Stimulated activated CD8-positive, alpha-beta memory T cell treated with anti-CD3 and anti-CD28 coated beads, Interleukin-4, amount 100 ng/mL, for 24 hours (primary cell): ENCODE data around the gene GAN.
"Not testable (repeated sequence)": the region's sequence is repeated elsewhere in the genome, so short reads cannot be mapped to it uniquely, and the experiment has no call there.

Experiments
- DNase-seq: peaks from one replicate; pipeline ENCODE4 v3.0.0-alpha.2; 2020; ENCODE audit warnings: low read depth

GAN gene

DNA sequence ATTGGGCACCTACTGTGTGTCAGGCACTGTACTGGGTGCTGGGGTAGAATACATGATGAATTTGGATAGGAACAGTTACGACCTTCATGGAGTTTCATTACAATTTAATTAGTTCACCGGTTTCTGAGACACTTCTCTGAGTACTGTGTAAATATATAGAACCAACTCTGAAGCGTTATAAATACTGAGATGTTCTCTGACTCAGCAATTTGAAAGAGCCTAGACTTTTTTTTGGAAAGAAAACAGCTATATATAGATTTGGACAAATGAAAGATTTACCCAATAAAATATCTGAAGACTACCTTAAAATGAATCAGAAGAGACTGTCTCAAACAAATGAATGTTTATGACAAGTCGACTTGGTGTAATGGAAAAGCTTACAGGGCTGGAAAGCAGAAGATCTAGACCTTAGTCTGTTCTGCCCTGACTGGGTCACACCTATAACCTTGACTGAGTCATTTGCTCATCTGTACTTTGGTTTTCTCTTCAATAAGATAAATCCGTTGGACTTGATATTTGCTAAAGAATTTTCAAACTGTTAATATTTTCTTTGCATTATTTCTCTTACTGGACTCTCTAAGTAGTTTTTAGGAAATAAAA lies 4.6 kb upstream of the GAN start:
- DNase-seq, result no peak

- no peak for DNase-seq
Measured at GRCh38 chr16:81311762-81312161, 3.0 kb upstream of the GAN start.

GRCh38 chr16:81313701-81314602 lies 810 bp upstream of the GAN start:
- DNase-seq, result no peak

DNA sequence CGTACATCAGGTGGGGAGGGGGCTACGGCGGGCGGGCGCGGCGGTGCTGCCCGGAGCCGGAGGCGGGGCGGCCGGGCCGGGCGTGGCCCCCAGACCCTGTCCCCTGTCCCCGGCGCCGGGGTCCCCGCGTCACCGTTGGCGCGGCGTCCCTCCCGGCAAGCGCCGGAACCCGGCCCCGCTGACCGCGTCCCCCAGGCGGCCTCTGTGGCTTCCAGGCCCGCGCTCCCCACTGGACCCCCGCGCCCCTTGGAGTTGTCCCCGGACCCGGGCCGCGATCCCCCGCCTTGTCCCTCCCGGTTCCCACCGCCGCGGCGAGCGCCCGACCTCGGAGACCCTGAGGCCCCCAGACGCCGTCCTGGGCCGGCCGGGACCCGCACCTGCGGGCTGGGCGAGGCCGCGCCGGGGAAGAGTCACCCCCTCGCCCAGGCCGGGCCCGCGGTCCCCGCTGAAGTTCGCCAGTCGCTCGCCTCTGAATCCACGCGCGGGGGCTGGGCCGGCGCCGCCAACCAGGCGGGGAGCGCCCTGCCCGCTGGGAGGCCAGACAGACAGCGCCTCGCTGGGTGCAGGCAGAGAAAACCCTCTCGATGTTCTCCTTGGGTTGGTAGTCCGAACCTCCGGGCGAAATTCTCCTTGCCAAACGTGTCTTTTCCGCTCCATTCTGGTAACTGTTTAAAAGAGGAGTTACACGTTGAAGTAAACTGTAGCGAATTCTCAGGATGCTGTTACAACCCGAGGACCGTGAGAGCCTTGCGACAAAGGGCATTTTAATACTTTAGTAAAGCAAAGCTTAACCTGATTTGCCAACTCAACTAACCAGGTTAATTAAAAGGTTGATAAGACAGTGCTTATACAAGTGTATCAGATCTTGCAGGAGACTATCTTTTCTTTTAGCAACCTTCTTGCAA lies 761 bp downstream of the GAN start:
- peak; percentile 42 for DNase-seq

- no peak for DNase-seq
Measured at GRCh38 chr16:81316176-81316496, 1.4 kb downstream of the GAN start.

DNA sequence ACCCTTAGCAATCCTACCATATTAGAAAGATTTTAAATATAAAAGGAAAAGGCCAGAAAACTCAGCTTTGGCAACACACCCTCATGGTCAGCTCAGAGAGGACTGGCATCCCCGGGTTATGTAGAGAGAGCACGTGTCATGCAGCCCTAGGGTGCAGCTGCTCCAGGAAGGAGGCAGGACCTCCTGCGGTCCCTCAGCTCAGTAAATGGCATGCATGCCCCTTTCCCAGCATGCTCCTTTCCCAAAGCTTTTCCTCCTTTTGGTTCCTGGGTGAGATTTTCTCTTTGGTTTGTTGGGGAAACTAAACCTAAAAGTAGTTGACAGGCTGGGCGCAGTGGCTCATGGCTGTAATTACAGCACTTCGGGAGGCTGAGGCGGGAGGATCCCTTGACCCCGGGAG lies 3.9 kb downstream of the GAN start:
- DNase-seq, result no peak

- no peak for DNase-seq
Measured at GRCh38 chr16:81319221-81319912, 4.6 kb downstream of the GAN start.

GRCh38 chr16:81321039-81321438 lies 6.3 kb downstream of the GAN start:
- DNase-seq, result no peak

GRCh38 chr16:81321536-81321935 lies 6.8 kb downstream of the GAN start:
- DNase-seq, result no peak

DNA sequence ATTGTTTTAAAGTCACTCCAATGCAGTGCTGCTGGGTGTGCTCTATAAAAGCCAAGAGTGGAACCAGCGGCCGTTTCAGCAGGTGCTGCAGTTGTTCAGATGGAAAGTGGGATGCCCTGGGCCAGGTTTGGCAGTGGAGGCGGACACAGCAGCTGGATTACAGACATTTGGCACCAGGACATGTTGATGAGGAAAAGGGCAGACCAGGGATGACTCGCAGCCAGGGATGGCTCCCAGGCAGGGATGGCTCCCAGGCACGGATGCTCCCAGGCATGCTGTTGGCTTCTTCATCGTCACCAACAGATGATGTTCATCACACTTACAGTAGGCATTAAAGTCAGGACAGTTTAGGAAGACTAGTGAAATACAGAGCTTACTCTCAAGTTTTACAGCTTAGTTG lies 10.0 kb downstream of the GAN start:
- DNase-seq, result no peak

DNA sequence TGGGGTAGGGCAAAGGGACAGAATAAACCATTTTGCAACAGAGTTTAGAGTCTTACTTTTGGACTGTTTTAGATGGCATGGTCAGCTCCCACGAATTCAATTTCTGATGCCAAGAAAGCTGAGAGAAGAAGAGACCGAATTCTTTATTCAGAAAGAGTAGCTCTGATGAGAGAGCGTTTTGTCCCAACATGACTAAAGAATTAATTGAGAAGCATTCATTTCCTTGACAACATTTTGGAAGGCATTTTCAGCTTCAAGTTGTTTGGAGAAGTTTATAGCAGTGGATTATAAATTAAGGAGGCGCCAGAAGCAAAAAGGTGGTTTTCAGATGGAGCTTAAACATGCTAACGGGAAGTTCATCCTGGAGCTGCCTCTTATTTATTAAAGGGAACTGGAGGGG lies 12.2 kb downstream of the GAN start:
- DNase-seq, result no peak

DNA sequence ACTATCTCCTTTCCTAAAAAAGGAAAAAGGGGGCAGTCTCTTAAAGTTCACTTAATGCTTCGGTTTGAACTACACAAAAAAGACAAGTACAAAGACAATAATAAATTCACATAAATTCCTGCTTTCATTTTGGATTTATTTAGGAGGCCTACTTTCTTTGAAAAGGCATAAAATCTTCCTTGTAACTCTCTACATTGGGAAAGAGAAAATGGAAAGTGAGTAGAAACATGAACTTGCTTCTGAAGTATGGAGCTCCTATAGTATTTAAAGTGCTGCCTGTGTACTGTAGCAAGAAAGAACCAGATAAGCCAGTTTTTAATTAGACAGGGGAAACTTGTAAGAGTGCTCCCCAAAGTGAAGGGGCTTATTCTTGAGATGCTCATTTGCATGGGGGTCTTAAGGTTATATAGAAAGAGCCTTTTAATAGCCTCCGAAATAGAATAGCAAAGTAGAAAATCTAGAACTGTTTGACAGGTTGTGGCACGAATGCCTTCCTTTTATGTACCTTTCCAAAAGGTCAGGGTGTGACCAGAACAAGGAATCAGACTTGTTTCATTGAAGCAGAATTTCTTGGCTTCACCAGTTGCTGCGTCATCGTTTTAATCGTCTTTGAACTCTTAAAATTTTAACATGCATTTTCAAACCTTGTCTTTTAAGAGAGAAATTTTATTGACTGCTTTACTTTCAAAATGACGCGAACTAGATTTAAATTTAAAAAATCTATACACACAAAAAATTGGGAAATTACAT lies 12.9 kb downstream of the GAN start:
- DNase-seq, result no peak

DNA sequence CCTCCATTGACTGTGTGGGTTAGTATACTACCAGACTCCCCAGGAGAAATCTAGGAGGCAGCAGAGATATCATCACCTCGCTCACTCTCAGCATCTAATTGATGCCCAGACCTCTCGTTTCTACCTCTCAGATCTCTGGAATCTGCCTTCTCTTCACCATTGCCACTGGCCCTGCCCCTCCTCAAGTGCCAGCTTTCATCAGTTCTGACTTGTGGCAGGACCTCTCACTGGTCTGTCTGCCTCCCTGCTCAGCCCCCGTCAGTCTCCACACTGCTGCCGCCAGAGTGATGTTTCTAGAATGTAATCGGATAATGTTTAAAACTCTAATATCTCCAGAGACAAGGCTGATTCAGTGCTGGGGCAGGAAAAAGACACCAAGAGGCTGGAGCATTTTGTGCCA lies 15.2 kb downstream of the GAN start:
- DNase-seq, result no peak

DNA sequence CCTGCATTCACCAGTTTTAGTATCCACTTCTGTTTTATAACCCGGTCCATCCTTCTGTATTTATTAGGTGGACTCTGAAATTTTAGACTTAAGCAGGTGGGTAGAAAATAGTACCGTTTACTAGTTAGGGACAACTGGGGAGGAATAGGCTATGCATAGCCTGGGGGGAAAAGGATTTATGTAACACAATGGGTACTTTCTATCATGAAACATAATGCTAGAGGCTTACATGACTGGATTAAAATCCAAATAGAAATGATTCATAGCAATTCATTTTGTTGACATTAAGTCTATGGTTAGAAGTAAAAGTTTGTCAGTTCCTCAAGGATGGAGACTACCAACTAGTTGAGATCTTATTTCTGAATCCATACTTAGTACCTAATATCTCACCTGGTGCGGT lies 18.6 kb downstream of the GAN start:
- no peak for DNase-seq

DNA sequence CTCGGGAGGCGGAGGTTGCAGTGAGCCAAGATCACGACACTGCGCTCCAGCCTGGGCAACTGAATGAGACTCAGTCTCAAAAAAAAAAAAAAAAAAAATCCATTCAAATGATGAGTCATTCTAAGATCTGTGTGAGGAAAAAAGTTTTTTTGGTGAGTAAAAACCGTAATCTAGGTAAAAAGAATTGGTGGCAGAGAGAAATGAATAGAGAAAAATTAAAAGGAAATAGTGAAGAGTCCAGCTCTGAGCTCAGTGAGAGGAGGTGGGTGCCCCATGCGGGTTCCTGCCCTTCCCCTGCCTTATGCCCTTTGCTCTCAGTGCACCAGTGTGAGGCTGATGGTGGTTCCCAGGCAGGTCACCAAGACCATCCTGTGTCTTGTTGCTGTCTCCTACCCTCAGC lies 20.9 kb downstream of the GAN start:
- DNase-seq, result no peak

GRCh38 chr16:81337097-81337496 lies 22.3 kb downstream of the GAN start:
- DNase-seq, result no peak

GRCh38 chr16:81345172-81345571 lies 30.4 kb downstream of the GAN start:
- not testable (repeated sequence) for DNase-seq

DNA sequence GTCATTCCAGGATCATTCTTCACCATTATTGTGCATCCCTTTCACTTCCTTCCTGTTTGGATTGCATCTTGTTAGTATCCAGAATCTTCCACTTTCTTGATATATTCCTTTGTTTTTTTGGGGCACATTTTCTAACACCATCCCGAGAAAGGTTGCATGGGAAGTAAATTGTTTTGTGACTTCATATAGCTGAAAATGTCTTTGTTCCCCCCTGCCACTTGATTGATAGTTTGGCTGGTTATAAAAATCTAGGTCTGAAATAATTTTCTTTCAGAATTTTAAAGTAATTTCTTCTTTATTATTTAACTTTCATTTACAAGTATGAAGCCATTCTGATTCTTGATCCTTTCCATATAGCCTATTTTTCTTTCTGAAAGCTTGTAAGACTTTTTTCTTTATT lies 32.7 kb downstream of the GAN start:
- DNase-seq, result no peak

GRCh38 chr16:81349608-81350305 lies 35.0 kb downstream of the GAN start:
- no peak for DNase-seq

GRCh38 chr16:81350306-81350615 lies 35.5 kb downstream of the GAN start:
- no peak for DNase-seq

DNA sequence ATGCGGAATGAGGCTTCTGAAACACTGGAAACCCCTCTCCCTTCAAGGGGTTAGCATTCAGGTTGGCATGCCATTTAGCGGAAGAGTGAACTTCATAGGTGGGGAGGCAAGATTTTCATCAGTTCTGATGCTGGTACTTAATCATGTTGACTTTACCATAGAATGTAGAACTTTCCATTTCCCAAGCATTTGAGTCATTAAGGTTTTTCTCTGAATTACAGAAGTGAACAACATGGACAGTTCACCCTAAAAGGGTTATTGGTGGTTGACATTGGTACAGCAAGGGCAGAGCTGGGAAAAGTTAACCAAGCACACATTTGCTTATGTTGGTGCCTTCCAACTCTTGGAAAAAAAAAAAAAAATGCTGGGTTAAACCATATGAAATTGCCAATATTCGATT lies 39.1 kb downstream of the GAN start:
- DNase-seq, result no peak
